ENCODE measurements around the gene BTBD1. TPM values are rescaled to one million over a fixed set of nuclear protein-coding genes. Genes with fewer than 3 reads are reported as not detected.
"Not testable (repeated sequence)": the region's sequence is repeated elsewhere in the genome, so short reads cannot be mapped to it uniquely, and the experiment has no call there.

BTBD1 gene
- total RNA-seq, 1 donor from 2014 or later, result 61.7 TPM

DNA sequence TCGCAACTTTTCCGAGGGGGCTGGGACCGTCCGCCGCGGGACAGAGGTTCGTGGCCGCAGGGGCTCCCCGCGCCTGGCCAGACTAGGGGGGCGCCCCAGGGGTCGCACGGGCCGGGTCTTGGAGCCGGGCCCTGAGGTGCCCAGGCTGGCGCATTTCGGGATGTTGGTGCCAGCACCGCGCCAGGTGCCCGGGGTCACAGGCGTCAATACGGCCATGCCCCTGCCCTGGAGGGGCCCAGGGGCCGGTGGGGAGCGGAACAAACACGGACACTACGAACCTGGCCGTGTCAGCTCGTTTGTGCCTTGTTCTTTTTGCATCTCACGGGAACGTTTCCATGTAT lies 40.8 kb upstream of the BTBD1 start:
- Mint-ChIP-seq H3K27me3 (ENCODE audit: insufficient read depth) (peaks cover 11% of the 10 kb centered on the region), H3K4me1 (ENCODE audit: low read depth) (peaks cover 44% of the 10 kb centered on the region), H3K27ac (peak overlapping the region; percentile 86), H3K4me3 (peak overlapping the region; percentile 94), H3K36me3 (ENCODE audit: low read depth) (peaks cover 12% of the 10 kb centered on the region), H3K9me3 (no peaks in the 10 kb centered on the region)
- no peak for DNase-seq (ENCODE audit: low spot score)
- intact Hi-C loops (cut with micrococcal nuclease), result loop anchor here (1.0 to 2.0 kb wide), 5 partner anchors 41 to 101 kb away; partner anchors contain the start of genes BTBD1 and C15orf40

- no peaks in the 10 kb centered on the region for H3K9me3 Mint-ChIP-seq
- intact Hi-C loops (cut with micrococcal nuclease), result loop anchor here (1.0 to 2.0 kb wide), 2 partner anchors 92 to 96 kb away; partner anchors contain the start of gene C15orf40
- peak; percentile 23 for DNase-seq (ENCODE audit: low spot score)
- H3K27me3 Mint-ChIP-seq (ENCODE audit: insufficient read depth), result peaks cover 15% of the 10 kb centered on the region
- peak within 1 kb of the TSS; percentile 94 for H3K4me3 Mint-ChIP-seq
- H3K36me3 Mint-ChIP-seq (ENCODE audit: low read depth), result peaks cover 12% of the 10 kb centered on the region
- peak within 1 kb of the TSS; percentile 86 for H3K27ac Mint-ChIP-seq
- H3K4me1 Mint-ChIP-seq (ENCODE audit: low read depth), result peaks cover 41% of the 10 kb centered on the region
Measured at GRCh38 chr15:83106994-83107840, 40.2 kb upstream of the BTBD1 start, which contains the start of gene TM6SF1. Gene TM6SF1, plus strand, starts transcription at chr15:83107645. Its CDS starts 36 bp downstream, at chr15:83107681.

DNA sequence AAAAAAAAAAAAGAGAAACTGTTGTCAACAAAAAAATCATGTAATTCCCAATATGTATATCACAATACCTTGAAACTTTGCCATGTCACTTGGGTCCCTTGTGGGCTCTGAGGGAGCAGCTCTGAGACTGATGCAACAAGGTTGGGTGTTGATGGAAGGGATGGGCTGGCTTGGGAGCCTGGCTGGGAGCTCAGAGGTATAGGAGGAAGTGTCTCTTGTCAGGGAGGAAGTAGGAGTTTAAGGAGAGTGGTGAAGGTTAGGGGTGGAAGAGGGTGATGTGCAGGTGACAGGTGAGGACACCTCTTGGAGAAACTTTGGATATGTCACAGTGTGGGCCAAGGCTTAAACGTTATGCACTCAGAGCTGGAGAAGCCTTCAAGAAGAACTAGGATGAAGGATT lies 38.4 kb upstream of the BTBD1 start:
- Mint-ChIP-seq H3K27me3 (ENCODE audit: insufficient read depth) (peaks cover 28% of the 10 kb centered on the region), H3K36me3 (ENCODE audit: low read depth) (peaks cover 4% of the 10 kb centered on the region), H3K9me3 (no peaks in the 10 kb centered on the region), H3K4me1 (ENCODE audit: low read depth) (peaks cover 30% of the 10 kb centered on the region), H3K27ac (no peak overlapping the region), H3K4me3 (peak overlapping the region; percentile 53)
- intact Hi-C loops (cut with micrococcal nuclease), result no loop called here
- no peak for DNase-seq (ENCODE audit: low spot score)

GRCh38 chr15:83104141-83104540 lies 37.1 kb upstream of the BTBD1 start:
- Mint-ChIP-seq H3K27me3 (ENCODE audit: insufficient read depth) (peaks cover 37% of the 10 kb centered on the region), H3K36me3 (ENCODE audit: low read depth) (no peaks in the 10 kb centered on the region), H3K9me3 (no peaks in the 10 kb centered on the region), H3K4me1 (ENCODE audit: low read depth) (peaks cover 17% of the 10 kb centered on the region), H3K27ac (no peak overlapping the region), H3K4me3 (no peak overlapping the region)
- no peak for DNase-seq (ENCODE audit: low spot score)
- intact Hi-C loops (cut with micrococcal nuclease), result no loop called here

- no peak overlapping the region for H3K4me3 Mint-ChIP-seq
- no peak for DNase-seq (ENCODE audit: low spot score)
- intact Hi-C loops (cut with micrococcal nuclease), result no loop called here
- H3K27me3 Mint-ChIP-seq (ENCODE audit: insufficient read depth), result peaks cover 52% of the 10 kb centered on the region
- H3K27ac Mint-ChIP-seq, result no peak overlapping the region
- peaks cover 10% of the 10 kb centered on the region for H3K9me3 Mint-ChIP-seq
- peaks cover 5% of the 10 kb centered on the region for H3K4me1 Mint-ChIP-seq (ENCODE audit: low read depth)
- no peaks in the 10 kb centered on the region for H3K36me3 Mint-ChIP-seq (ENCODE audit: low read depth)
Measured at GRCh38 chr15:83102346-83102745, 35.3 kb upstream of the BTBD1 start.

GRCh38 chr15:83100097-83100646 lies 33.1 kb upstream of the BTBD1 start:
- DNase-seq (ENCODE audit: low spot score), result no peak
- Mint-ChIP-seq H3K27me3 (ENCODE audit: insufficient read depth) (peaks cover 46% of the 10 kb centered on the region), H3K36me3 (ENCODE audit: low read depth) (no peaks in the 10 kb centered on the region), H3K4me3 (no peak overlapping the region), H3K4me1 (ENCODE audit: low read depth) (no peaks in the 10 kb centered on the region), H3K9me3 (peaks cover 16% of the 10 kb centered on the region), H3K27ac (no peak overlapping the region)
- intact Hi-C loops (cut with micrococcal nuclease), result no loop called here

DNA sequence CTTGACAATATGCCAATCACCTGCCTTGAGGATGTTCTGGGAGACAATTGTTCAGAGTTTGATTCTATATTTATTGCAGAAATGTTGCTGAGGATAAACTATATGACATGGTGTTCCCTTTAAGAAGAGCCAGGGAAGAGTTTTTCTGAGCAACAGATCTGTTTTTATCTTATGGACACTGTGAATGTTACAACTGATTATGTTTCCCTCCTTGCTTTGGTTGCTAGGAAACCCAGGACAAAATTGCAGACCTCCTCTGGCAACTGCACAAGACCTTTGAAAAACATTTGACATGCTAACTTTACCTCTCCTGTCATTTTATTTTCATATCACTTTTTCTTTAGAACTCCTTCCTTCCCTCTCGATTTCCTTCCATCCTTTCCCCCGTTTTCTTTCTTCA lies 32.2 kb upstream of the BTBD1 start:
- Mint-ChIP-seq H3K4me1 (ENCODE audit: low read depth) (no peaks in the 10 kb centered on the region), H3K27me3 (ENCODE audit: insufficient read depth) (peaks cover 48% of the 10 kb centered on the region), H3K4me3 (no peak overlapping the region), H3K27ac (no peak overlapping the region), H3K36me3 (ENCODE audit: low read depth) (no peaks in the 10 kb centered on the region), H3K9me3 (peaks cover 16% of the 10 kb centered on the region)
- intact Hi-C loops (cut with micrococcal nuclease), result no loop called here
- no peak for DNase-seq (ENCODE audit: low spot score)

DNA sequence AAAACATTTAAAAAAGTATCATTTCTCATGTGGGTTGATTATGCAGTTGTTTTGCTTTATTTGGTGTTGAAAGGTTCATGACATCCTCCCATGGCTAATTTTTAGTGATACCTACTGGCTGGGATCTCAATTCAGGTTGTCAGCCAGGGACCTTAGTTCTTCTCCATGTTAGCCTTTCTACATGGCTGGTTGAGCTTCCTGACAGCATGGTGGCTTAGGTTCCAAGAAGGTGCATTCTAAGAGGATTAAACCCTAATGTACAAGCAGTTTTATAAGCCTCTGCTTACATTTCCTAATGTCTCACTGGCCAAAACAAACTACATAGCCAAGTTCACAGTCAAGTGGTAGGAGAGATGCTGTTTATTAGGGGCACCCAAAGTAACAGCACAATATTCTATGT lies 31.0 kb upstream of the BTBD1 start:
- H3K4me3 Mint-ChIP-seq, result no peak overlapping the region
- intact Hi-C loops (cut with micrococcal nuclease), result no loop called here
- H3K27ac Mint-ChIP-seq, result no peak overlapping the region
- DNase-seq (ENCODE audit: low spot score), result no peak
- H3K36me3 Mint-ChIP-seq (ENCODE audit: low read depth), result no peaks in the 10 kb centered on the region
- H3K9me3 Mint-ChIP-seq, result peaks cover 16% of the 10 kb centered on the region
- H3K27me3 Mint-ChIP-seq (ENCODE audit: insufficient read depth), result peaks cover 48% of the 10 kb centered on the region
- H3K4me1 Mint-ChIP-seq (ENCODE audit: low read depth), result no peaks in the 10 kb centered on the region

DNA sequence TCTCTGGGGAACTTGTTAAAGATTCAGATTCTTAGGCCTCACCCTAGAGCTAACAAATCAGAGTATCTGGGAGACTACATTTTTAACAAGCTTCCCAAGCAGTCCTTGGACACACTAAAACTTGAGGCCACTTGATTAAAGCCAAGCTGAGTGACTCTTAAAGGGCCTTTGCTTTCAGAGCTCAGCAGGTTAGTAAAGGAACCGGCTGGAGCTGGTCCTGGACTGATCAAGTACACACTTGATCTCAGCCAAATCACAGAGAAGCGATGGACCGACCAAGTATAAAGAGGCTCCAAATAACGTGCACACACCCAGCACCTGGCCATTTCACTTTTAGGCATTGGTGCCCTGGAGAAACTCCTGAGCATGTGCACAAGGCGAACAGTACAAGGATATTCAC lies 27.5 kb upstream of the BTBD1 start:
- Mint-ChIP-seq H3K36me3 (ENCODE audit: low read depth) (no peaks in the 10 kb centered on the region), H3K4me1 (ENCODE audit: low read depth) (peaks cover 7% of the 10 kb centered on the region)

DNA sequence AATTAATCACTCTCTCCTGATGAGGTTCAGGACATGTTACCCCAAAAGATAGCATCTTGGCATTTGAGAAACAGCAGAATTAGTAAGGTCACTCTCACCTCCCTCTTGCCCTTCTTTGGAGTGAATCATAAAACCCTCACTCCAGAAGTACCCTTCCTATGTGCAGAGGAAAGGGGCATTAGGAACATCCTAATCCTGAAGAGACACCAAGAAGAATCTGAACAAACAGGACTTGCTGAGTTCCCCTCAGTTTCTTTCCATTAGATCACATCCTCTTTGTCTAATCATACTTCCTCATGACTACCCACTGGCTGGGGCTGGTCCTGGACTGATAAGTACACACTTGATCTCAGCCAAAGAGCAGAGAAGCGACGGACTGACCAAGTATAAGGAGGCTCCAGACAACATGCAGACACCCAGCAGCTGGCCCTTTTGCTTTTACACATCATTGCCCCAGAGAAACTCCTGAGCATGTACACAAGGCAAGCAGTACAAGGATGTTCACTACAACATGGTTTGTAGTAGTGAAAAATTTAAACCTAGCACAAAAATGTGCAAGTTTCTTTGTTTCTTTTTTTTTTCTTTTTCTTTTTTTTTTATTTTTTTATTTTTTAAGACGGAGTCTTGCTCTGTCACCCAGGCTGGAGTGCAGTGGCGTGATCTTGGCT lies 25.4 kb upstream of the BTBD1 start:
- Mint-ChIP-seq H3K4me3 (no peak overlapping the region), H3K27ac (peak overlapping the region; percentile 51), H3K36me3 (ENCODE audit: low read depth) (no peaks in the 10 kb centered on the region), H3K27me3 (ENCODE audit: insufficient read depth) (peaks cover 18% of the 10 kb centered on the region), H3K9me3 (peaks cover 7% of the 10 kb centered on the region), H3K4me1 (ENCODE audit: low read depth) (peaks cover 7% of the 10 kb centered on the region)
- intact Hi-C loops (cut with micrococcal nuclease), result no loop called here
- no peak for DNase-seq (ENCODE audit: low spot score)

More for the DNA sequence above, 27.5 kb upstream of the BTBD1 start:
- intact Hi-C loops (cut with micrococcal nuclease), result no loop called here
- Mint-ChIP-seq H3K27me3 (ENCODE audit: insufficient read depth) (peaks cover 29% of the 10 kb centered on the region), H3K27ac (no peak overlapping the region), H3K4me3 (no peak overlapping the region), H3K9me3 (peaks cover 16% of the 10 kb centered on the region)
- no peak for DNase-seq (ENCODE audit: low spot score)

DNA sequence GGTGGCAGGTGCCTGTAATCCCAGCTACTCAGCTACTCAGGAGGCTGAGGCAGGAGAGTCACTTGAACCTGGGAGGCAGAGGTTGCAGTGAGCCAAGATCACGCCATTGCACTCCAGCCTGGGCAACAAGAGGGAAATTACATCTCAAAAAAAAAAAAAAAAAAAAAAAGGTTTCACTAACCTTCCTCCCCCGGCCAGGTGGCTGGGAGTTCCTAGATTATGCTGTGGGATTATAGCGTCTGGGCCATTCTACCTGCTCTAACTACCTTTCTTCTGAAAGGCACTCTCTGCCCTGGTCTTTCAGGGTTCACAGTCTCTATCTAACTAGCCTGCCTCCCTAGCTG lies 24.9 kb upstream of the BTBD1 start:
- Mint-ChIP-seq H3K27me3 (ENCODE audit: insufficient read depth) (peaks cover 17% of the 10 kb centered on the region), H3K27ac (peak overlapping the region; percentile 51)
- H3K36me3 Mint-ChIP-seq (ENCODE audit: low read depth); intact Hi-C loops (cut with micrococcal nuclease); H3K4me1 Mint-ChIP-seq (ENCODE audit: low read depth); DNase-seq (ENCODE audit: low spot score); H3K9me3 Mint-ChIP-seq; H3K4me3 Mint-ChIP-seq: not testable (repeated sequence)

GRCh38 chr15:83090465-83090864 lies 23.4 kb upstream of the BTBD1 start:
- no peak overlapping the region for H3K27ac Mint-ChIP-seq
- H3K9me3 Mint-ChIP-seq, result no peaks in the 10 kb centered on the region
- intact Hi-C loops (cut with micrococcal nuclease), result no loop called here
- no peaks in the 10 kb centered on the region for H3K36me3 Mint-ChIP-seq (ENCODE audit: low read depth)
- DNase-seq (ENCODE audit: low spot score), result no peak
- H3K27me3 Mint-ChIP-seq (ENCODE audit: insufficient read depth), result peaks cover 19% of the 10 kb centered on the region
- H3K4me1 Mint-ChIP-seq (ENCODE audit: low read depth), result peaks cover 7% of the 10 kb centered on the region
- H3K4me3 Mint-ChIP-seq, result no peak overlapping the region

GRCh38 chr15:83088876-83089275 lies 21.8 kb upstream of the BTBD1 start:
- DNase-seq (ENCODE audit: low spot score), result no peak
- Mint-ChIP-seq H3K9me3 (no peaks in the 10 kb centered on the region), H3K27me3 (ENCODE audit: insufficient read depth) (peaks cover 22% of the 10 kb centered on the region), H3K36me3 (ENCODE audit: low read depth) (no peaks in the 10 kb centered on the region), H3K4me1 (ENCODE audit: low read depth) (peaks cover 7% of the 10 kb centered on the region), H3K4me3 (no peak overlapping the region), H3K27ac (no peak overlapping the region)
- intact Hi-C loops (cut with micrococcal nuclease), result no loop called here

All from activated T-helper 1 cell treated with anti-CD3 and anti-CD28 coated beads, Interleukin-12 subunit alpha, Interleukin-12 subunit beta, Interleukin-2, Interleukin-4 antibody, amounts not matched to agents 30 ng/mL and 10 ng/mL and 1 ng/mL, durations not matched to agents 14 hours and 24 hours and 36 hours (primary cell).